H9 (cell line): ENCODE measurements around the gene PDYN. TPM values are rescaled to one million over a fixed set of nuclear protein-coding genes. Genes with fewer than 3 reads are reported as not detected.

ENCODE experiments used
- DNase-seq: peaks from one replicate; pipeline ENCODE4 v3.0.0-alpha.2; 2017
- H2AFZ ChIP-seq: one replicate; pipeline ENCODE4 v1.6.1; 2013; ENCODE audit warnings: mild to moderate bottlenecking, low read length, control low read depth, moderate library complexity
- H2AK5ac ChIP-seq: 2 replicates; pipeline ENCODE4 v1.6.1; 2013; ENCODE audit warnings: low read length, control low read depth, mixed read lengths; ENCODE audit not compliant: insufficient read length
- H2BK120ac ChIP-seq: one replicate; pipeline ENCODE4 v1.6.1; 2013; ENCODE audit warnings: low read depth, mild to moderate bottlenecking, low read length, control low read depth, inconsistent platforms; ENCODE audit not compliant: poor library complexity, severe bottlenecking
- H2BK12ac ChIP-seq: 2 replicates; pipeline ENCODE4 v1.6.1; 2013; ENCODE audit warnings: low read length, control low read depth, mixed read lengths, low read depth; ENCODE audit not compliant: insufficient read length
- H2BK15ac ChIP-seq: 2 replicates; pipeline ENCODE4 v1.6.1; 2013; ENCODE audit warnings: low read depth, low read length, control low read depth
- H2BK20ac ChIP-seq: one replicate; pipeline ENCODE4 v1.6.1; 2013; ENCODE audit warnings: low read depth, mild to moderate bottlenecking, low read length, control low read depth, inconsistent platforms; ENCODE audit not compliant: poor library complexity, severe bottlenecking
- H2BK5ac ChIP-seq: 2 replicates; pipeline ENCODE4 v1.6.1; 2013; ENCODE audit warnings: low read length, control low read depth, mixed read lengths; ENCODE audit not compliant: insufficient read length
- H3K14ac ChIP-seq: 2 replicates; pipeline ENCODE4 v1.6.1; 2013; ENCODE audit warnings: low read length, control low read depth; ENCODE audit not compliant: insufficient read depth
- H3K18ac ChIP-seq: 2 replicates; pipeline ENCODE4 v1.6.1; 2013; ENCODE audit warnings: low read depth, mild to moderate bottlenecking, mixed read lengths, low read length, control low read depth; ENCODE audit not compliant: insufficient read length
- H3K23ac ChIP-seq: 2 replicates; pipeline ENCODE4 v1.6.1; 2013; ENCODE audit warnings: low read length, control low read depth, mixed read lengths, low read depth; ENCODE audit not compliant: insufficient read length
- H3K23me2 ChIP-seq: 2 replicates; pipeline ENCODE4 v1.6.1; 2013; ENCODE audit warnings: low read depth, mild to moderate bottlenecking, mixed read lengths, low read length, control low read depth; ENCODE audit not compliant: insufficient read length, poor library complexity, severe bottlenecking
- H3K27ac ChIP-seq: 2 replicates; pipeline ENCODE4 v1.5.1; 2013; ENCODE audit warnings: low read length, control low read depth, mixed read lengths, low read depth; ENCODE audit not compliant: insufficient read length
- H3K27me3 ChIP-seq: 2 replicates; pipeline ENCODE4 v1.6.1; 2013; ENCODE audit warnings: low read length, control low read depth, inconsistent platforms; ENCODE audit not compliant: insufficient read depth
- H3K4ac ChIP-seq: 2 replicates; pipeline ENCODE4 v1.6.1; 2013; ENCODE audit warnings: low read depth, mild to moderate bottlenecking, control low read depth, inconsistent platforms, low read length, moderate library complexity
- H3K4me1 ChIP-seq: 2 replicates; pipeline ENCODE4 v1.6.1; 2013; ENCODE audit warnings: low read length, control low read depth, inconsistent platforms; ENCODE audit not compliant: insufficient read depth
- H3K4me2 ChIP-seq: 2 replicates; pipeline ENCODE4 v1.6.1; 2013; ENCODE audit warnings: low read length, control low read depth, mixed read lengths; ENCODE audit not compliant: insufficient read length, insufficient read depth
- H3K56ac ChIP-seq: 2 replicates; pipeline ENCODE4 v1.6.1; 2013; ENCODE audit warnings: low read depth, mild to moderate bottlenecking, mixed read lengths, low read length, control low read depth; ENCODE audit not compliant: insufficient read length
- H3K79me1 ChIP-seq: 2 replicates; pipeline ENCODE4 v1.6.1; 2013; ENCODE audit warnings: low read depth, mild to moderate bottlenecking, moderate library complexity, low read length, control low read depth, inconsistent platforms; ENCODE audit not compliant: insufficient read depth, poor library complexity, severe bottlenecking
- H3K79me2 ChIP-seq: 2 replicates; pipeline ENCODE4 v1.6.1; 2013; ENCODE audit warnings: low read length, control low read depth, inconsistent platforms; ENCODE audit not compliant: insufficient read depth
- H3K9ac ChIP-seq: 2 replicates; pipeline ENCODE4 v1.6.1; 2013; ENCODE audit warnings: low read length, control low read depth, mixed read lengths; ENCODE audit not compliant: insufficient read length; ENCODE audit errors: extremely low read depth
- H3K9me3 ChIP-seq: one replicate; pipeline ENCODE4 v1.6.1; 2013; ENCODE audit warnings: low read depth, low read length, inconsistent platforms; ENCODE audit not compliant: control insufficient read depth
- H3T11ph ChIP-seq: one replicate; pipeline ENCODE4 v1.6.1; 2013; ENCODE audit warnings: mild to moderate bottlenecking, low read length, control low read depth, inconsistent platforms
- H4K20me1 ChIP-seq: one replicate; pipeline ENCODE4 v1.6.1; 2013; ENCODE audit not compliant: control insufficient read depth, insufficient read length, insufficient read depth
- H4K5ac ChIP-seq: 2 replicates; pipeline ENCODE4 v1.6.1; 2013; ENCODE audit warnings: low read depth, mild to moderate bottlenecking, mixed read lengths, low read length, control low read depth; ENCODE audit not compliant: insufficient read length
- H4K8ac ChIP-seq: replicated peaks from 2 replicates; pipeline ENCODE4 v1.6.1; 2013; ENCODE audit warnings: low read length, control low read depth, mixed read lengths, low read depth; ENCODE audit not compliant: insufficient read length
- H4K91ac ChIP-seq: 2 replicates; pipeline ENCODE4 v1.6.1; 2013; ENCODE audit warnings: low read depth, mild to moderate bottlenecking, moderate library complexity, mixed read lengths, low read length, control low read depth; ENCODE audit not compliant: insufficient read length
- H3K27ac Mint-ChIP-seq, 3 experiments: 2 replicates in 2 of 3; 3 replicates in 1 of 3; pipeline ENCODE4 v1.8.0; 2020 to 2021; ENCODE audit warnings: mixed read lengths in 3 of 3, mild to moderate bottlenecking in 1 of 3, moderate library complexity in 1 of 3
- H3K27me3 Mint-ChIP-seq: 2 replicates; pipeline ENCODE4 v1.8.0; 2021; ENCODE audit warnings: low read depth, mild to moderate bottlenecking, moderate library complexity, mixed read lengths
- H3K36me3 Mint-ChIP-seq, 3 experiments: 2 replicates in 2 of 3; 3 replicates in 1 of 3; pipeline ENCODE4 v1.8.0; 2020 to 2021; ENCODE audit warnings: low read depth in 3 of 3, mixed read lengths in 3 of 3; ENCODE audit not compliant: insufficient read depth in 1 of 3
- H3K4me1 Mint-ChIP-seq, 2 experiments: 2 replicates each; pipeline ENCODE4 v1.8.0; 2020; ENCODE audit warnings: mixed read lengths in 2 of 2
- H3K4me3 Mint-ChIP-seq, 2 experiments: 2 replicates in 1 of 2; 3 replicates in 1 of 2; pipeline ENCODE4 v1.8.0; 2020 to 2021; ENCODE audit warnings: mild to moderate bottlenecking in 2 of 2, mixed read lengths in 2 of 2, moderate library complexity in 1 of 2
- H3K9me3 Mint-ChIP-seq, 2 experiments: 2 replicates in 1 of 2; 3 replicates in 1 of 2; pipeline ENCODE4 v1.8.0; 2020; ENCODE audit warnings: mild to moderate bottlenecking in 2 of 2, mixed read lengths in 2 of 2, moderate library complexity in 1 of 2
- WGBS: extraction: QIAGEN DNeasy Blood & Tissue Kit; methylation state at CpG from one replicate; pipeline ENCODE4 v1.1.7; 2013; ENCODE audit warnings: missing lambda C conversion rate, low lambda C conversion rate, mixed read lengths; ENCODE audit not compliant: insufficient read length; ENCODE audit errors: extremely low coverage; 5-methylcytosine and 5-hydroxymethylcytosine counted together
- total RNA-seq: library from RNA; stranded (reverse); gene quantifications from 2 replicates; pipeline ENCODE4 v1.2.1, GENCODE V29; 2021
- TF ChIP-seq, protein P1 (sequence below): fragments of 200-600 bp; sonication (generic); conservative IDR thresholded peaks from 3 replicates; pipeline ENCODE4 v1.8.0; 2021; ENCODE audit warnings: antibody characterized with exemption, mild to moderate bottlenecking

The PDYN gene
- total RNA-seq, 1 experiment from 2014 or later: 0.63 TPM

DNA sequence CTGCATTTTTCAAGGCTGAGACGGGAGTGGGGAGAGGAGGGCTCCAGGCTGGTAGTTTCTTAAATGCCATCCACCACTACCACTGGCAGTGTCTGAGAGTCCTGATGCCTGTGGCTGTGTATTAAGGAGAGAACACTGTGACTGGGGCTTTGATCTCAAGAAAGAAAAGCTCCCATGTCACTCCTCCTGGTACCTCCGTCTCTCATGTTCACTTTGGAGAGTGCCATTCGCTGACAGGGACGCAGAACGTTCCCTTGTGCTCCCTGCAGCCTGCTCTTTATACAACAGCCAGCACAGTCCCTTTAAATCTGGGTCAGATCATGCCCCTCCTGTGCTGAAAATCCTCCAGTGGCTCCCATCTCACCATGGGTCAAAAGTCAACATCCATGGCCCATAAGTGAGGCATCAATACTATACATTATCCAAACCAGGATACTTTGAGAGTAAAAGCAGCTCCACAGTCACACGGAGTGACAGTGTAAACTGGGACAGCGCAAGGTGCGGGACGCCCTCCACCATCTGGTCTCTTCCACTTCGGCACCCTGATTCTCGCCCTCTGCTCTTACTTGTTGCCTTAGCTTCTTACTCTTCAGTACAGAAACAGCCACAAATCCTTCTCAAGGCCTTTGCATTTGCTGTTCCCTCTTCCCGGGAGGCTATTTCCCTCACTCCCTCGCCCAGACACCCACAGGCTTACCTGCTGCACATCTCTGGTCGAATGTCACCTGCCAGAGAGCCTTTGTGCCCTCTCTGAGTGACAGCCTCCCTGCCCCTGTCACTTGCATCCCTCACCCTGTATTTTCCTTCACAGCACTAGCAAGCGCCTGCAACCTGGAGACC, 20.0 kb downstream of the PDYN start:
- H3K36me3 Mint-ChIP-seq: no peaks in the 10 kb centered on the region; a peak in 1 of 7 replicates
- Histone ChIP-seq H2BK12ac (no peak overlapping the region), H2AK5ac (no peak overlapping the region), H3K27me3 (no peaks in the 10 kb centered on the region), H3K4ac (no peak overlapping the region), H2BK20ac (no peak overlapping the region), H4K20me1 (no peaks in the 10 kb centered on the region), H3K4me2 (no peak overlapping the region), H3K27ac (no peak overlapping the region), H3K56ac (no peak overlapping the region), H3K9ac (no peak overlapping the region), H2BK5ac (no peak overlapping the region), H3K23ac (no peak overlapping the region), H2BK120ac (no peak overlapping the region), H3T11ph (no peak overlapping the region), H3K18ac (no peak overlapping the region), H2BK15ac (no peak overlapping the region), H4K5ac (no peak overlapping the region), H3K23me2 (no peaks in the 10 kb centered on the region), H3K79me1 (no peaks in the 10 kb centered on the region), H3K9me3 (no peaks in the 10 kb centered on the region), H3K79me2 (no peaks in the 10 kb centered on the region), H4K91ac (no peak overlapping the region), H3K4me1 (0 out of 2 replicates have a peak, but pooled peaks cover 2% of the 10 kb centered on the region), H4K8ac (no peak overlapping the region), H2AFZ (no peak overlapping the region), H3K14ac (no peak overlapping the region)
- H3K27me3 Mint-ChIP-seq: peaks cover 25% of the 10 kb centered on the region
- WGBS: no CpG with 5 or more reads among the region's 15 CpGs
- no peaks in the 10 kb centered on the region; a peak in 1 of 5 replicates for H3K9me3 Mint-ChIP-seq
- no peak for DNase-seq
- H3K4me3 Mint-ChIP-seq: no peak overlapping the region
- H3K27ac Mint-ChIP-seq: peak overlapping the region in 1 of 3 experiments; percentile 54; a peak in 2 of 7 replicates
- TF ChIP-seq, protein P1, sequence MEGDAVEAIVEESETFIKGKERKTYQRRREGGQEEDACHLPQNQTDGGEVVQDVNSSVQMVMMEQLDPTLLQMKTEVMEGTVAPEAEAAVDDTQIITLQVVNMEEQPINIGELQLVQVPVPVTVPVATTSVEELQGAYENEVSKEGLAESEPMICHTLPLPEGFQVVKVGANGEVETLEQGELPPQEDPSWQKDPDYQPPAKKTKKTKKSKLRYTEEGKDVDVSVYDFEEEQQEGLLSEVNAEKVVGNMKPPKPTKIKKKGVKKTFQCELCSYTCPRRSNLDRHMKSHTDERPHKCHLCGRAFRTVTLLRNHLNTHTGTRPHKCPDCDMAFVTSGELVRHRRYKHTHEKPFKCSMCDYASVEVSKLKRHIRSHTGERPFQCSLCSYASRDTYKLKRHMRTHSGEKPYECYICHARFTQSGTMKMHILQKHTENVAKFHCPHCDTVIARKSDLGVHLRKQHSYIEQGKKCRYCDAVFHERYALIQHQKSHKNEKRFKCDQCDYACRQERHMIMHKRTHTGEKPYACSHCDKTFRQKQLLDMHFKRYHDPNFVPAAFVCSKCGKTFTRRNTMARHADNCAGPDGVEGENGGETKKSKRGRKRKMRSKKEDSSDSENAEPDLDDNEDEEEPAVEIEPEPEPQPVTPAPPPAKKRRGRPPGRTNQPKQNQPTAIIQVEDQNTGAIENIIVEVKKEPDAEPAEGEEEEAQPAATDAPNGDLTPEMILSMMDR: no peak
- peaks cover 42 to 59% of the 10 kb centered on the region in 2 experiments for H3K4me1 Mint-ChIP-seq
